Neural cell (in vitro differentiated cells): ENCODE measurements around the gene BCKDK. TPM values are rescaled to one million over a fixed set of nuclear protein-coding genes. Genes with fewer than 3 reads are reported as not detected.

Source experiments
- H2AFZ ChIP-seq: fragments of 200-600, 300-800 bp; sonication (generic), shearing (Covaris generic); 2 replicates; pipeline ENCODE4 v1.6.0; 2014; ENCODE audit warnings: low read depth, mild to moderate bottlenecking, antibody characterized with exemption, low read length, moderate library complexity
- H3F3A ChIP-seq: fragments of 200-600 bp; shearing (Covaris generic); 2 replicates; pipeline ENCODE4 v1.6.1; 2016; ENCODE audit warnings: mild to moderate bottlenecking, moderate library complexity, mixed read lengths, antibody characterized with exemption, low read length; ENCODE audit not compliant: insufficient read depth, poor library complexity, severe bottlenecking
- H3K27ac ChIP-seq: fragments of 200-600, 300-800 bp; sonication (generic), shearing (Covaris generic); 2 replicates; pipeline ENCODE4 v1.5.1; 2014; ENCODE audit warnings: mild to moderate bottlenecking, low read length, moderate library complexity
- H3K27me3 ChIP-seq: fragments of 300-800, 200-600 bp; sonication (generic), shearing (Covaris generic); 2 replicates; pipeline ENCODE4 v1.6.0; 2014; ENCODE audit warnings: mild to moderate bottlenecking, low read depth, low read length, moderate library complexity; ENCODE audit not compliant: insufficient read depth
- H3K36me3 ChIP-seq: fragments of 300-800, 200-600 bp; sonication (generic), shearing (Covaris generic); 2 replicates; pipeline ENCODE4 v1.5.1; 2014; ENCODE audit warnings: mild to moderate bottlenecking, antibody characterized with exemption, low read length, moderate library complexity; ENCODE audit not compliant: insufficient read depth
- H3K4me2 ChIP-seq: fragments of 300-800, 200-600 bp; sonication (generic), shearing (Covaris generic); 2 replicates; pipeline ENCODE4 v1.6.0; 2014; ENCODE audit warnings: mild to moderate bottlenecking, low read length
- H3K4me3 ChIP-seq: fragments of 300-800, 200-600 bp; sonication (generic), shearing (Covaris generic); 2 replicates; pipeline ENCODE4 v1.5.1; 2014; ENCODE audit warnings: mild to moderate bottlenecking, low read length, moderate library complexity
- H3K79me2 ChIP-seq: fragments of 200-600 bp; shearing (Covaris generic); replicated peaks from 2 replicates; pipeline ENCODE4 v1.6.0; 2014; ENCODE audit warnings: mild to moderate bottlenecking, low read length, moderate library complexity; ENCODE audit not compliant: insufficient read depth
- H3K9ac ChIP-seq: fragments of 300-800, 200-600 bp; sonication (generic), shearing (Covaris generic); 2 replicates; pipeline ENCODE4 v1.6.1; 2016; ENCODE audit warnings: mild to moderate bottlenecking, low read length, mixed read lengths
- H3K9me2 ChIP-seq: fragments of 200-600 bp; shearing (Covaris generic); 2 replicates; pipeline ENCODE4 v1.6.1; 2016; ENCODE audit warnings: mild to moderate bottlenecking, low read length, mixed read lengths; ENCODE audit not compliant: insufficient read depth
- H3K9me3 ChIP-seq: fragments of 200-600, 300-800 bp; sonication (generic), shearing (Covaris generic); 2 replicates; pipeline ENCODE4 v1.6.1; 2016; ENCODE audit warnings: mild to moderate bottlenecking, mixed run types, low read length, moderate library complexity, mixed read lengths
- H4K20me1 ChIP-seq: fragments of 200-600 bp; shearing (Covaris generic); 2 replicates; pipeline ENCODE4 v1.6.1; 2016; ENCODE audit warnings: mild to moderate bottlenecking, mixed run types; ENCODE audit not compliant: insufficient read depth
- EZH2 ChIP-seq: fragments of 200-600, 300-800 bp; shearing (Covaris generic), sonication (generic); IDR thresholded peaks from 2 replicates; pipeline ENCODE4 v1.6.1; 2014; ENCODE audit warnings: antibody characterized with exemption, low read length, borderline replicate concordance, mild to moderate bottlenecking; ENCODE audit not compliant: insufficient read depth, poor library complexity, severe bottlenecking
- MXI1 ChIP-seq: fragments of 450-650 bp; conservative IDR thresholded peaks from 2 replicates; pipeline ENCODE4 v1.6.1; 2014; ENCODE audit warnings: antibody characterized with exemption, mild to moderate bottlenecking; ENCODE audit not compliant: poor library complexity, severe bottlenecking
- POLR2AphosphoS5 ChIP-seq: IDR thresholded peaks from 2 replicates; pipeline ENCODE4 v1.6.1; 2012
- REST ChIP-seq: IDR thresholded peaks from 2 replicates; pipeline ENCODE4 v1.6.1; 2012; ENCODE audit warnings: borderline replicate concordance
- SMC3 ChIP-seq: fragments of 450-650 bp; conservative IDR thresholded peaks from 2 replicates; pipeline ENCODE4 v1.6.1; 2014; ENCODE audit warnings: antibody characterized with exemption, mild to moderate bottlenecking, moderate library complexity; ENCODE audit not compliant: poor library complexity
- TAF1 ChIP-seq: IDR thresholded peaks from 2 replicates; pipeline ENCODE4 v1.6.1; 2012; ENCODE audit warnings: low read depth
- polyA plus RNA-seq: library from polyadenylated mRNA; depleted of rRNA; stranded (reverse); fragments of >200 nt; gene quantifications from 2 replicates; pipeline ENCODE4 v1.2.3, GENCODE V29; 2014
- TF ChIP-seq, protein P1 (sequence below): fragments of 450-650 bp; IDR thresholded peaks from 2 replicates; pipeline ENCODE4 v1.5.1; 2014; ENCODE audit warnings: antibody characterized with exemption, mild to moderate bottlenecking, moderate library complexity; ENCODE audit not compliant: poor library complexity, severe bottlenecking

The BCKDK gene
- polyA plus RNA-seq, 1 donor from 2014 or later = 26.8 TPM

DNA sequence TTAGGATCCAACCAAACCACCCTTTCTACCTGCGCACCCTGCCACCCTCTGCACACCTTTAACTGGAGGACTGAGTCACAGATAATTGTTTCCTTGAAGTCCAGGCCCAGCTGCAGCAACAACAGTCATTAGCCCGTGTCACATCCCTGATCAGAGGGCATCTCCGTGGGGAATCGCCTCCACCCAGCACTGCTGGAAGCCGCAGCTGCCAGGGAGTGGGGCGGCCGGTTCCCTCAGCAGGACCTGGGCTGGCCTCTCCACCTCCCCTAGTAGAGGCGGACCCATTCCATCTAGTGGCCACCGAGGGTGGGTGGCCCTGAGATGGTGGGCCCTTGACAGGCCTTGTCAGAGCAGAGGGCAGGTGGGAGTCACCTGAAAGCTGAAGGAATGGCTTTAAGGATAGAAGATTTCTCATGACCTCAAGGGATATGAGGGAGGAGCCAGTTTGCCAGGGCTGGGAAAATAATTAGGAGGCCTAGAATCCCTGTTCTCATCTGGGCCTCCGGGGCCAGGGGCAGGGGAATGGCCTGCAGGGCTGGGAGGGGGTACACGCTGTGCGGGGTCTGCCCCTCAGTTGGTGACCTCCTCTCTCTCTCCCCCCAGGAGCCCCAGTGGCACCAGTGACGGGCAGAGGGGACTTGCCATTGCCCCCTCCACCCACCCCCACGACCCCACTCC, 25.7 kb upstream of the BCKDK start:
- Histone ChIP-seq H3K9me3 (no peaks in the 10 kb centered on the region), H3K4me3 (no peak overlapping the region), H3K9me2 (no peaks in the 10 kb centered on the region), H3F3A (no peaks in the 10 kb centered on the region), H2AFZ (no peak overlapping the region), H3K36me3 (peaks cover 11% of the 10 kb centered on the region), H3K4me2 (no peak overlapping the region), H4K20me1 (no peaks in the 10 kb centered on the region), H3K9ac (no peak overlapping the region), H3K27ac (no peak overlapping the region), H3K79me2 (peaks cover 6% of the 10 kb centered on the region), H3K27me3 (no peaks in the 10 kb centered on the region)
- TF ChIP-seq, protein P1, sequence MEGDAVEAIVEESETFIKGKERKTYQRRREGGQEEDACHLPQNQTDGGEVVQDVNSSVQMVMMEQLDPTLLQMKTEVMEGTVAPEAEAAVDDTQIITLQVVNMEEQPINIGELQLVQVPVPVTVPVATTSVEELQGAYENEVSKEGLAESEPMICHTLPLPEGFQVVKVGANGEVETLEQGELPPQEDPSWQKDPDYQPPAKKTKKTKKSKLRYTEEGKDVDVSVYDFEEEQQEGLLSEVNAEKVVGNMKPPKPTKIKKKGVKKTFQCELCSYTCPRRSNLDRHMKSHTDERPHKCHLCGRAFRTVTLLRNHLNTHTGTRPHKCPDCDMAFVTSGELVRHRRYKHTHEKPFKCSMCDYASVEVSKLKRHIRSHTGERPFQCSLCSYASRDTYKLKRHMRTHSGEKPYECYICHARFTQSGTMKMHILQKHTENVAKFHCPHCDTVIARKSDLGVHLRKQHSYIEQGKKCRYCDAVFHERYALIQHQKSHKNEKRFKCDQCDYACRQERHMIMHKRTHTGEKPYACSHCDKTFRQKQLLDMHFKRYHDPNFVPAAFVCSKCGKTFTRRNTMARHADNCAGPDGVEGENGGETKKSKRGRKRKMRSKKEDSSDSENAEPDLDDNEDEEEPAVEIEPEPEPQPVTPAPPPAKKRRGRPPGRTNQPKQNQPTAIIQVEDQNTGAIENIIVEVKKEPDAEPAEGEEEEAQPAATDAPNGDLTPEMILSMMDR = no peak
- TF ChIP-seq EZH2 (no peak), POLR2AphosphoS5 (no peak), TAF1 (no peak), REST (no peak)

GRCh38 chr16:31083081-31083480, 25.1 kb upstream of the BCKDK start:
- Histone ChIP-seq H3K27ac (no peak overlapping the region), H3K9me3 (no peaks in the 10 kb centered on the region), H3K36me3 (peaks cover 11% of the 10 kb centered on the region), H3F3A (no peaks in the 10 kb centered on the region), H3K27me3 (no peaks in the 10 kb centered on the region), H3K4me2 (no peak overlapping the region), H3K79me2 (peaks cover under 1% of the 10 kb centered on the region), H3K4me3 (no peak overlapping the region), H2AFZ (no peak overlapping the region), H3K9me2 (no peaks in the 10 kb centered on the region), H3K9ac (no peak overlapping the region), H4K20me1 (no peaks in the 10 kb centered on the region)
- TF ChIP-seq SMC3 = no peak
- TF ChIP-seq MXI1 = no peak
- TF ChIP-seq REST = no peak
- no peak for TF ChIP-seq EZH2
- no peak for TF ChIP-seq TAF1
